Chondrocyte (in vitro differentiated cells): ENCODE data around the gene LY6G5B. TPM values are rescaled to one million over a fixed set of nuclear protein-coding genes. Genes with fewer than 3 reads are reported as not detected.

Experiments used
- DNase-seq: peaks from one replicate; pipeline ENCODE4 v3.0.0; 2021; ENCODE audit warnings: mixed read lengths, low spot score
- H3K27ac Mint-ChIP-seq: one replicate; pipeline ENCODE4 v1.8.0; 2021; ENCODE audit warnings: mild to moderate bottlenecking, moderate library complexity, mixed read lengths; ENCODE audit not compliant: unreplicated experiment
- H3K27me3 Mint-ChIP-seq: 2 replicates; pipeline ENCODE4 v1.8.0; 2021; ENCODE audit warnings: low read depth, mixed read lengths
- H3K36me3 Mint-ChIP-seq: 2 replicates; pipeline ENCODE4 v1.8.0; 2021; ENCODE audit warnings: low read depth, mixed read lengths
- H3K4me1 Mint-ChIP-seq: 2 replicates; pipeline ENCODE4 v1.8.0; 2021; ENCODE audit warnings: low read depth, mild to moderate bottlenecking, mixed read lengths
- H3K4me3 Mint-ChIP-seq: one replicate; pipeline ENCODE4 v1.8.0; 2021; ENCODE audit warnings: mild to moderate bottlenecking, moderate library complexity, mixed read lengths; ENCODE audit not compliant: unreplicated experiment
- H3K9me3 Mint-ChIP-seq: 2 replicates; pipeline ENCODE4 v1.8.0; 2021; ENCODE audit warnings: low read depth, mixed read lengths
- CTCF ChIP-seq: fragments of 200-600 bp; sonication (generic); IDR thresholded peaks from 2 replicates; pipeline ENCODE4 v1.5.0; 2021; ENCODE audit warnings: antibody characterized with exemption, mild to moderate bottlenecking, moderate library complexity
- long read RNA-seq: library from polyadenylated mRNA; stranded (forward); transcript quantifications from one replicate; pipeline ENCODE4 v2.0.0, GENCODE V29; 2021
- total RNA-seq: library from RNA; stranded (reverse); gene quantifications from 3 replicates; pipeline ENCODE4 v1.2.1, GENCODE V29; 2021

Gene LY6G5B
- 10.2 to 14.3 TPM (median 11.7 TPM) in 3 replicates for total RNA-seq
- long read RNA-seq, partial matches to known transcripts, result 0 of 1 reads
- long read RNA-seq, other reads (novel, unspliced or antisense), result 1 of 1 reads

- Mint-ChIP-seq H3K27me3 (no peaks in the 10 kb centered on the region), H3K4me3 (no peak within 1 kb of the TSS), H3K9me3 (no peaks in the 10 kb centered on the region), H3K27ac (no peak within 1 kb of the TSS), H3K4me1 (peaks cover 16% of the 10 kb centered on the region), H3K36me3 (peaks cover 43% of the 10 kb centered on the region)
- no peak for DNase-seq
- TF ChIP-seq CTCF, result no peak
Measured at GRCh38 chr6:31669676-31670075, at the start of gene LY6G5B. Gene LY6G5B (plus strand): TSS chr6:31669976. CDS start chr6:31670951, 975 bp downstream.

- Mint-ChIP-seq H3K4me3 (peak within 1 kb of the TSS; percentile 98), H3K9me3 (no peaks in the 10 kb centered on the region), H3K27ac (peak within 1 kb of the TSS; percentile 100), H3K36me3 (peaks cover 15% of the 10 kb centered on the region), H3K4me1 (peaks cover 26% of the 10 kb centered on the region), H3K27me3 (no peaks in the 10 kb centered on the region)
- DNase-seq, result peak; percentile 95
- peak; percentile 8 for TF ChIP-seq CTCF
Measured at GRCh38 chr6:31620586-31621319, 49.0 kb upstream of the LY6G5B start, which contains the start of gene PRRC2A. Gene PRRC2A (plus strand): TSS chr6:31620715. CDS start chr6:31622790, 2,075 bp downstream.

- H3K4me3 Mint-ChIP-seq, result peak overlapping the region; percentile 98
- H3K27me3 Mint-ChIP-seq, result no peaks in the 10 kb centered on the region
Measured at GRCh38 chr6:31621320-31621939, 48.3 kb upstream of the LY6G5B start.

GRCh38 chr6:31621991-31622390 is 47.8 kb upstream of the LY6G5B start:
- H3K27me3 Mint-ChIP-seq, result no peaks in the 10 kb centered on the region
- no peak for DNase-seq
- no peaks in the 10 kb centered on the region for H3K9me3 Mint-ChIP-seq
- H3K4me3 Mint-ChIP-seq, result peak overlapping the region; percentile 98
- TF ChIP-seq CTCF, result no peak
- H3K4me1 Mint-ChIP-seq, result peaks cover 26% of the 10 kb centered on the region
- peaks cover 24% of the 10 kb centered on the region for H3K36me3 Mint-ChIP-seq
- H3K27ac Mint-ChIP-seq, result peak overlapping the region; percentile 91

More at GRCh38 chr6:31621320-31621939, 48.3 kb upstream of the LY6G5B start:
- peak overlapping the region; percentile 91 for H3K27ac Mint-ChIP-seq
- peaks cover 21% of the 10 kb centered on the region for H3K36me3 Mint-ChIP-seq
- no peak for TF ChIP-seq CTCF
- H3K4me1 Mint-ChIP-seq, result peaks cover 26% of the 10 kb centered on the region
- no peaks in the 10 kb centered on the region for H3K9me3 Mint-ChIP-seq
- DNase-seq, result no peak

GRCh38 chr6:31622684-31623091 is 47.1 kb upstream of the LY6G5B start:
- H3K9me3 Mint-ChIP-seq, result no peaks in the 10 kb centered on the region
- peak overlapping the region; percentile 98 for H3K4me3 Mint-ChIP-seq
- peak overlapping the region; percentile 91 for H3K27ac Mint-ChIP-seq
- no peak for DNase-seq
- peaks cover 26% of the 10 kb centered on the region for H3K4me1 Mint-ChIP-seq
- H3K27me3 Mint-ChIP-seq, result no peaks in the 10 kb centered on the region
- peaks cover 30% of the 10 kb centered on the region for H3K36me3 Mint-ChIP-seq
- no peak for TF ChIP-seq CTCF
